ENCODE measurements around the gene IL1RAPL1.

Gene IL1RAPL1

GRCh38 chrX:28960063-28960462 is 372.8 kb downstream of the IL1RAPL1 start:
- no peak for DNase-seq (ENCODE audit: low read depth in 1 of 2, low spot score in 1 of 2)

- DNase-seq (ENCODE audit: low read depth in 1 of 2, low spot score in 1 of 2), result no peak
Observed at GRCh38 chrX:28966331-28966730, 379.1 kb downstream of the IL1RAPL1 start.

GRCh38 chrX:28969126-28969525 is 381.9 kb downstream of the IL1RAPL1 start:
- no peak for DNase-seq (ENCODE audit: low read depth in 1 of 2, low spot score in 1 of 2)

- DNase-seq (ENCODE audit: low read depth in 1 of 2, low spot score in 1 of 2), result no peak
Observed at GRCh38 chrX:28979877-28980276, 392.6 kb downstream of the IL1RAPL1 start.

GRCh38 chrX:28981952-28982351 is 394.7 kb downstream of the IL1RAPL1 start:
- no peak for DNase-seq (ENCODE audit: low read depth in 1 of 2, low spot score in 1 of 2)

GRCh38 chrX:28988246-28988645 is 401.0 kb downstream of the IL1RAPL1 start:
- no peak for DNase-seq (ENCODE audit: low read depth in 1 of 2, low spot score in 1 of 2)

- no peak for DNase-seq (ENCODE audit: low read depth in 1 of 2, low spot score in 1 of 2)
Observed at GRCh38 chrX:28997706-28998463, 410.6 kb downstream of the IL1RAPL1 start.

GRCh38 chrX:28998609-28999135 is 411.4 kb downstream of the IL1RAPL1 start:
- no peak for DNase-seq (ENCODE audit: low read depth in 1 of 2, low spot score in 1 of 2)

- no peak for DNase-seq (ENCODE audit: low read depth in 1 of 2, low spot score in 1 of 2)
Observed at GRCh38 chrX:29012867-29013266, 425.6 kb downstream of the IL1RAPL1 start.

GRCh38 chrX:29023207-29023606 is 436.0 kb downstream of the IL1RAPL1 start:
- DNase-seq (ENCODE audit: low read depth in 1 of 2, low spot score in 1 of 2), result no peak

- no peak for DNase-seq (ENCODE audit: low read depth in 1 of 2, low spot score in 1 of 2)
Observed at GRCh38 chrX:29024871-29025270, 437.6 kb downstream of the IL1RAPL1 start.

- DNase-seq (ENCODE audit: low read depth in 1 of 2, low spot score in 1 of 2), result no peak
Observed at GRCh38 chrX:29039501-29039900, 452.3 kb downstream of the IL1RAPL1 start.

- DNase-seq (ENCODE audit: low read depth in 1 of 2, low spot score in 1 of 2), result no peak
Observed at GRCh38 chrX:29040160-29040559, 452.9 kb downstream of the IL1RAPL1 start.

- no peak for DNase-seq (ENCODE audit: low read depth in 1 of 2, low spot score in 1 of 2)
Observed at GRCh38 chrX:29042341-29042740, 455.1 kb downstream of the IL1RAPL1 start.

GRCh38 chrX:29043746-29044145 is 456.5 kb downstream of the IL1RAPL1 start:
- DNase-seq (ENCODE audit: low read depth in 1 of 2, low spot score in 1 of 2), result no peak

GRCh38 chrX:29044423-29045184 is 457.4 kb downstream of the IL1RAPL1 start:
- no peak for DNase-seq (ENCODE audit: low read depth in 1 of 2, low spot score in 1 of 2)

GRCh38 chrX:29065477-29065876 is 478.2 kb downstream of the IL1RAPL1 start:
- DNase-seq (ENCODE audit: low read depth in 1 of 2, low spot score in 1 of 2), result no peak

- no peak for DNase-seq (ENCODE audit: low read depth in 1 of 2, low spot score in 1 of 2)
Observed at GRCh38 chrX:29066516-29066915, 479.3 kb downstream of the IL1RAPL1 start.

- no peak for DNase-seq (ENCODE audit: low read depth in 1 of 2, low spot score in 1 of 2)
Observed at GRCh38 chrX:29067351-29067750, 480.1 kb downstream of the IL1RAPL1 start.

GRCh38 chrX:29071525-29072320 is 484.5 kb downstream of the IL1RAPL1 start:
- DNase-seq (ENCODE audit: low read depth in 1 of 2, low spot score in 1 of 2), result no peak

GRCh38 chrX:29082558-29082957 is 495.3 kb downstream of the IL1RAPL1 start:
- no peak for DNase-seq (ENCODE audit: low read depth in 1 of 2, low spot score in 1 of 2)

All from activated T-helper 1 cell treated with anti-CD3 and anti-CD28 coated beads, Interleukin-2, amount 50 U/mL, for 16 hours (primary cell).